GM12801 (cell line): Measurements from ENCODE around the gene PIM2.

ENCODE experiments used
- TF ChIP-seq, protein P1 (sequence below): IDR thresholded peaks from one replicate; pipeline ENCODE4 v1.5.1; 2011; ENCODE audit warnings: control low read depth; ENCODE audit not compliant: insufficient read length; ENCODE audit errors: extremely low read depth

PIM2 gene

DNA sequence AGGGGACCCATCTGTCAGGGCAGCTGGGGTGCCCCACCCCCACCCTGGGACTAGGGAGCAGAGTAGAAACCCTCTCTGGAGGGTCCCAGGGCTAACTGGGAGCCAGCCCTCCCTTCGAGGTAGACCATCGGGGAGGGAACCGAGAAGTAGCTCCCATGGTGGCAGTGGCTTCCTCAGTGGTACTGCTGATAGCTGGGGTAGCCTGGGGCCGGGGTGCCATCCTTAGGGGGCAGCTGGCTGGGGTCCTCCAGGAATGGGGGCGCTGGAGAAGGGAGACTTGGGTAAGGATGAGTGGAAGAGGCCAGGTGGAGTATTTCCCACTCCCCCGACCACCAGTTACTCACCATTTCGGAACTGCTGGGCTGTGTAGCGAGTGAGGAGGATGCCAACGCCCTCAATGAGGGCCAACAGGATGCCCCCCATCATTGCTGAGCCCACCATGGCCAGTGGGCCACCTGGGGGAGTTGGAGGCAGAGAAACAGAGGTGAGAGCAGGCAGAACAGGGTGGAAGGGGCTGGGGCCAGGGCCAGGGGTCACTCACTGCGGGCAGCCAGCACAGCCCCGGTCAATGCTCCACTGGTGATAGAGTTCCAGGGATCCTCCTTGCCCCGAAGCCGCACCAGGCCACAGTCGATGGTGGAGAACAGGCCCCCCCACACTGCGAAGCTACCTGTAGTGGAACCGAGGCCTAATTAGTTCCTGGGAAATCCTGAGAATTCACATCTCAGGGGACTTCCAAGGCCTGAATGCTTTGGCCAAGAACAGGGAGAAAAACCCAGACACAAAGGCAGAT is 25.1 kb downstream of the PIM2 start:
- TF ChIP-seq, protein P1, sequence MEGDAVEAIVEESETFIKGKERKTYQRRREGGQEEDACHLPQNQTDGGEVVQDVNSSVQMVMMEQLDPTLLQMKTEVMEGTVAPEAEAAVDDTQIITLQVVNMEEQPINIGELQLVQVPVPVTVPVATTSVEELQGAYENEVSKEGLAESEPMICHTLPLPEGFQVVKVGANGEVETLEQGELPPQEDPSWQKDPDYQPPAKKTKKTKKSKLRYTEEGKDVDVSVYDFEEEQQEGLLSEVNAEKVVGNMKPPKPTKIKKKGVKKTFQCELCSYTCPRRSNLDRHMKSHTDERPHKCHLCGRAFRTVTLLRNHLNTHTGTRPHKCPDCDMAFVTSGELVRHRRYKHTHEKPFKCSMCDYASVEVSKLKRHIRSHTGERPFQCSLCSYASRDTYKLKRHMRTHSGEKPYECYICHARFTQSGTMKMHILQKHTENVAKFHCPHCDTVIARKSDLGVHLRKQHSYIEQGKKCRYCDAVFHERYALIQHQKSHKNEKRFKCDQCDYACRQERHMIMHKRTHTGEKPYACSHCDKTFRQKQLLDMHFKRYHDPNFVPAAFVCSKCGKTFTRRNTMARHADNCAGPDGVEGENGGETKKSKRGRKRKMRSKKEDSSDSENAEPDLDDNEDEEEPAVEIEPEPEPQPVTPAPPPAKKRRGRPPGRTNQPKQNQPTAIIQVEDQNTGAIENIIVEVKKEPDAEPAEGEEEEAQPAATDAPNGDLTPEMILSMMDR = no peak

- TF ChIP-seq, protein P1 = no peak
Observed at GRCh38 chrX:48892896-48893295, 25.9 kb downstream of the PIM2 start.

DNA sequence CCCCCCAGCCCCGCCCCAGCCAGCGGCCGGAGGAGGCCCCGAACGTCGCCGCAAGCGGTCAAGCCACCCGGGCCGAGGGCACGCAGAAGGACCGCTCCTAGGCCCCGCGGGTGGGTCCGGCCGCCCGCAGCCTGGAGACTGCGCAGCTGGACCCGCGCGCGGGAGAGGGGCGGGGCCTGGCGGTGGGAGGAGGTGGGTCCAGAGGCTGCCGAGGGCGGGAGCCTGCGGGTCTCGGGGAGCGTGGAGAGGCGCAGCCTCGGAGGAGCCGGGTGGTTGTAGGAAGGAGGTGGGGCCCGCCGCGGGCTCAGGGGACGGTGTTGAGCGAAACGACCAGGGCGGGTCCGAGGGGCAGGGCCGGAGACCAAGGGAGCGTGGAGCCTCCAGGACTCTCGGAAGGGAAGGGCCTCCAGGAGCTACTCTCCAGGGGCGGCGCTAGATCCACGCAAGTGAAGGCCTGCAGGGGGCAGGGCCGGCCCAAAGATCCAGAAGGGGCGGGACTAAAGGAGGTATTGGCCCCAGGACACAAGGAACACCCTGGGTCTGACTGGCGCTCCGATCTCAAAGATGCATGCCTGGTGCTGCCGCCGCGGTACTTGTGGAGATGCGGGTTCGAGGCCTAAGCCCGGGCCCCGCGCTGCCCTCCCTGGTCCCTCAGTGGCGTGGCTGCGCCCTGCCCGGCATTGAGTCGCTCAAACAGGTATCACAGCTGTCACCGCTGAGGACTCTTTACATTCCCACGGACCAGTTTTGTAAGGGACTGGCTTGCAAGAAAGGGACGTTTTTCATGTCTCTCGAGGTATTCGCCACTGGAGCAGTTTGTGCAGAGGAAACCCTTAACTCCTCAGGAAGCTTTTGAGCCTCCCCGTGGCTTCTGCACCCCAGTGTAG is 27.2 kb downstream of the PIM2 start:
- TF ChIP-seq, protein P1 = no peak

- TF ChIP-seq, protein P1 = no peak
Observed at GRCh38 chrX:48890934-48891401, 27.9 kb downstream of the PIM2 start.

- TF ChIP-seq, protein P1 = no peak
Observed at GRCh38 chrX:48890296-48890925, 28.4 kb downstream of the PIM2 start.

- TF ChIP-seq, protein P1 = no peak
Observed at GRCh38 chrX:48883729-48884128, 35.1 kb downstream of the PIM2 start.

- TF ChIP-seq, protein P1 = no peak
Observed at GRCh38 chrX:48864210-48864609, 54.6 kb downstream of the PIM2 start.
